OCI-M1 (cell line): ENCODE results near the gene SMPX.
"Not testable (repeated sequence)": the region's sequence is repeated elsewhere in the genome, so short reads cannot be mapped to it uniquely, and the experiment has no call there.

Experiments used
- DNase-seq: peaks from one replicate; lab custom pipeline; 2025; lab: John Stamatoyannopoulos, UW

Gene SMPX

GRCh38 chrX:21757960-21758359 is at the start of gene SMPX:
Gene SMPX, minus strand, starts transcription at chrX:21758116. Its CDS starts 3,826 bp downstream, at chrX:21754290.
- no peak for DNase-seq

- peak; percentile 4 for DNase-seq
Observed at GRCh38 chrX:21806691-21807090, 48.8 kb upstream of the SMPX start.

GRCh38 chrX:21802839-21803238 is 44.9 kb upstream of the SMPX start:
- no peak for DNase-seq

DNA sequence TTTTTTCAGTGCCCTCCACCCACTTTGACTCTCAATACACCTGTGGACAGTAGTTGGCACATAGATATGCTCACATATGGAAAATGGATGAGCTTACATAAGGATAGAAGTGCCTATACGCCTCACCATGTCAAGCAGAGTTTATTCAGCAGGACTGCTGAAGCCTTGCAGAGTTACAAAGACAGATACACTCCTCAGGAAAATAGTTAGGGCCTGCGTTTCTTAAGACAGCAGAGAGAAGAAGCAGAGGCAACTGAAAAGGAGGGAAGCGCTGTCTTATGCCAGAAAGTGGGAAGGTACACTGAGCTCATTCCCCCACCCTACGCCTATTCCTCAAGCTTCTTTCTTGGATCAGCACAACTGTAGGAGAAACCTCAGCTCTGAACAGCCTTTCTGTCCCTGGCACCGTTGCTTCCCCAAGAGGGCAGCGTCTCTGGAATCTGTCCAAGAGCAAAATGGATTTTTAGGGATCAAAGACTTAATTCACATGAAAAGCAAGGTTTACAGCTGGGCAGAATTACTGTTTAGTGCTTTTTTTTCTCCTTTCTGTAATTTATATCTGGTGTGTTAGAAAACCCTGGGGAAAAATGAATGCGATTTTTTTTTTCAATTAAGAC is 44.2 kb upstream of the SMPX start:
- no peak for DNase-seq

DNA sequence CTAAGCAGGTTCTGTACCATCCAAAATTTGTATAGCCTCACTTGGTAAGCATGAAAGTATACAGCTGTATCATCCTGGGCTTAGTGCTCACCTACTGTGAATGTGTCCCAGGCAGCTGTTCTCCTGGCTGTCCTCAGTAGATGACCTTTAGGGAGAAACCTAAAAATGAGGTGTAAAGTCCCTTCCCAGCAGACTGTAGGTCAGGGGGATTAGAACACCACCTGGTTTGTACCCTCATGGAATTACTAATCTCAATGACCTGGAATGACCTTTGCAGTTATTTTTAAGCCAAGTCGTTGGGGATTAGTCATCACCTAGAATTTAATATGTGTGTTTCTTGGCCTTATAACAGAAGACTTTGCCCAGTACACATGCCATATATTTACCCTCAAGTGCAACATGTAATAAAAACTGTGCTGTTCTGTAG is 42.4 kb upstream of the SMPX start:
- no peak for DNase-seq

GRCh38 chrX:21799767-21800166 is 41.9 kb upstream of the SMPX start:
- no peak for DNase-seq

GRCh38 chrX:21798677-21799219 is 40.8 kb upstream of the SMPX start:
- no peak for DNase-seq

DNA sequence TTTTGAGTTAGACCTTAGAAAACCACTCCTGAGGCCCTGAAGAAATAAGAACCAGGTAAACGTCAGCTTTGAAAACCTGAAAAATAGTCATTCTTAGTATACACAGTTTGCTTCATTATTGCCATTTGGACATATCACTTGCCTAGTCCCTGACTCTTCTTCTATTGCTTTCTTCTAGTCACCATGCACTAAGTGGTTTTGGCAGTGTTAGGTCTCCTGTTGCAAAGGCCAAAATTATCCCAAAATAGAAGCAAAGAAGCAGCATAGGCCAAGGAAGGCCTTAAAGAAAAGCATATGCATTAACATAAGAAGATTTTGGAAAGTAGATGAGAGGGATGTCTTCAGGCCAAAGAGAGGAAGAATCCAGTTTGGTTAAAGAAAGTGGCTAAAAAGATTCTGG is 24.1 kb upstream of the SMPX start:
- no peak for DNase-seq

DNA sequence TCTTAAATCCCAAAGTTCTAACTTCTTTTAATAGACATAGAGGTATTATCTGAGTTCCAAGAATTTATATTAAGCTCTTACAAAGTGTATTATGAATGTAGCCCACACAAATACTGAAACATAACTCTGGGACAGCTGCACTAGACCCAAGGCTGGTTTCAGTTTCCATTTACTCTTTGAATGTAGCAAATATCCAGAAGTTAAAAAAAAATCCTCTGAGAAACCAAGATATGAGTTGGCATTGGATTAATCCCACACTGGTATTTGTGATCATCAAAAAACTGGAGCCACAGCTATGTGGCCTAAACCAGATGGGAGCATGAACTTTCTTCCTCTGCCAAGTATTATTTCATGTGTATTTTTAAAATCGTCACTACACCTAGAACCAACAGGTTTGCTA is 23.6 kb upstream of the SMPX start:
- DNase-seq: peak; percentile 35

GRCh38 chrX:21779095-21779494 is 21.2 kb upstream of the SMPX start:
- no peak for DNase-seq

GRCh38 chrX:21778236-21778635 is 20.3 kb upstream of the SMPX start:
- no peak for DNase-seq

- DNase-seq: not testable (repeated sequence)
Observed at GRCh38 chrX:21775128-21775527, 17.2 kb upstream of the SMPX start.

DNA sequence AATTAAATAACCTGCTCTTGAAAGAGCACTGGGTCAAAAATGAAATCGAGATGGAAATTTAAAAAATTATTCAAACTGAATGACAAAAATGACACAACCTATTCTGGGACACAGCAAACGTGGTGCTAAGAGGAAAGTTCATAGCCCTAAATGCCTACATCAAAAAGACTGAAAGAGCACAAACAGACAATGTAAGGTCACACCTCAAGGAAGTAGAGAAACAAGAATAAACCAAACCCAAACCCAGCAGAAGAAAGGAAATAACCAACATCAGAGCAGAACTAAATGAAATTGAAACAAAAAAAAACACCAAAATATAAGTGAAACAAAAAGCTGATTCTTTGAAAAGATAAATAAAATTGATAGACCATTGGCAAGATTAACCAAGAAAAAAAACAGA is 15.1 kb upstream of the SMPX start:
- DNase-seq: not testable (repeated sequence)

DNA sequence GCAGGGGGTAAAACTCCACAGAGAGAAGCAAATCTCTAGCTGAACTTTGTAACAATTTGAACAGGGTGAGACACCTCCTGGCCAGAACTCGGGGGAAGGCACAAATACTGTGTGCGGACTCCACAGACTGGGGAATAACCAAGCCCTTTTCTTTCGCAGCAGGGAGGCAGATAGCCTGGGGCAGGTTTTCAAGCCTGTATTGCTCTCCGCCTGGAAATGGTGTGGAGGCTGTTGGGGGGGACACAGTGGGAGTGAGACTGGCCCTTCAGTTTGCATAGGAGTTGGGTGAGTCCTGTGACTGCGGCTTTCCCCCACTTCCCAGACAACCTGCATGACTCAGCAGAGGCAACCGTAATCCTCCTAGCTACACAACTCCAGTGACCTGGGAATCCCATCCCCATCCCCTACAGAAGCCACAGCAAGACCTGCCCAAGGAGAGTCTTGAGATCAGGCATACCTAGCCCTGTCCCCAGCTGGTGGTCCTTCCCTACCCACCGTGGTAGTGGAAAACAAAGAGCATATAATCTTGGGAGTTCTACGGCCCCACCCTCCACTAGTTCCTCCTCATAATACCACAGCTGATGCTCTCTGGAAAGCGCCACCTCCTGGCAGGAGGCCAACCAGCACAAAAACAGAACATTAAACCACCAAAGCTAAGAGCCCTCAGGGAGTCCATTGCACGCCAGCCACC is 12.9 kb upstream of the SMPX start:
- peak; percentile 1 for DNase-seq

DNA sequence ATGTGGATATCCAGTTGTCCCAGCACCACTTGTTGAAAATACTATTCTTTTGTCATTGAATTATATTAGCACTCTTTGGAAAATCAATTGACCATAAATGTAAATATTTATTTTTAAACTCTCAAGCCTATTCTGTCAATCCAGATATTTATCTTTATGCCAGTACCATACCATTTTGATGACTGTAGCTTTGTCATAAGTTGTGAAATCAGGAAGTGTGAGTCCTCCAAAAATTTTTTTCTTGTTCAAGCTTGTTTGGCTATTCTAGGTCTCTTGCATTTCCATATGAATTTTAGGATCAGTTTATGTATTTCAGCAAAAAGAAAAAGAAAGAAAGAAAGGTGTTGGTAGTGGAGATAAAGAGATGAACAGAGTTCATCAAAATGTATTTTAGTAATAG is 8.2 kb upstream of the SMPX start:
- DNase-seq: no peak

DNA sequence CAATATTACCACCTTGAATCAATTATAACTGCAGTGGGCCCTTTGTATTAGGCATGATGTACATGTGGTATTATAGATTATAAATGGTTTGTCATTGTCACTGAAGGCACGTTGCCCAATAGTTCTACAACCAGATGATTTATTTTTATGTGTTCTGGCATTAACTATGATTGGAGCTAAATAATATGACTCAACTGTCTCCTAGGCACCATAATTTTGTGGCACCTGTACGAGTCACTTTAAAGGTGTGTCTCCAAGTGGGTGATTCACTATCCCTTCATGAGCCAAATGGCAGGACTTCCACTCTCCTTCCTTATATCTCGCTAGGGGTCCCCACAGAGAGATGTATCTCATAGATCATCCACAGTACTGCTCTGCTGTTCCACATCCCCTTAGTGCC is 6.1 kb upstream of the SMPX start:
- no peak for DNase-seq

GRCh38 chrX:21758488-21758887 is 572 bp upstream of the SMPX start:
- DNase-seq: no peak

DNA sequence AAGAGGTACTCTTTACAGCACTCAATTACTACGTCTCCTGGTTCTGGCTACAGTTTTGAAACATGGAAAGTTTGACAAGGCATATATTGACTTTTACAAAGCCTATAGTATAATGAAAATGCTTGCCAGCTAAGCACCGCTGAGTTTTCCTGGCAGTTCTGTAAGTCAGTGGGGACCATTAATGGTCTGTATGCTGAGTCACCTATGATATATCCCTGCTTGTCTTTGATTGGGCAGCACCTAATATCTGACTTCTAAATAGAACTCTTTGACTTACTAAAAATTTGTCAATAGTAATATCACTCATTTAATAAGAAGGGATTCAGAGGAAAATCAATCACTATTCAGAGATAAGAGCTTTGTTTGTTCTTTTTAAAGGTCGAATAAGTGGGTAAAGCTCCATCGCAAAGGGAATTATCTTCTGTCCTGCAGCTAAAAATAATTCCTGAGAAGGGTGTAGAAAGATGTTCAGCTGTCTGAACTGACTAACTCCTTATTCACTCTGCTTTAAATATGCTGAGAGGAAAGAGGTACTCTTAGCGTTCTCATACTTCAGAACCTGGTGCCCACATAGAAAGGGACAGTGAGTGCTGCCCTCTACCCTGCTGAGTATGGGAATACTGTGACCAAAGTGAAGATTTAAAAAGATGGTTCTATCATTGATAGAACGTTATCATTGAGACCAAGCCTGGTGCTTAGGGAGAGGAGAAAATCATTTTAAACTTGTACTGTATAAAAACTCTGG is 959 bp downstream of the SMPX start:
- DNase-seq: no peak

- DNase-seq: no peak
Observed at GRCh38 chrX:21749924-21750323, 8.0 kb downstream of the SMPX start.

GRCh38 chrX:21748235-21748634 is 9.7 kb downstream of the SMPX start:
- no peak for DNase-seq

DNA sequence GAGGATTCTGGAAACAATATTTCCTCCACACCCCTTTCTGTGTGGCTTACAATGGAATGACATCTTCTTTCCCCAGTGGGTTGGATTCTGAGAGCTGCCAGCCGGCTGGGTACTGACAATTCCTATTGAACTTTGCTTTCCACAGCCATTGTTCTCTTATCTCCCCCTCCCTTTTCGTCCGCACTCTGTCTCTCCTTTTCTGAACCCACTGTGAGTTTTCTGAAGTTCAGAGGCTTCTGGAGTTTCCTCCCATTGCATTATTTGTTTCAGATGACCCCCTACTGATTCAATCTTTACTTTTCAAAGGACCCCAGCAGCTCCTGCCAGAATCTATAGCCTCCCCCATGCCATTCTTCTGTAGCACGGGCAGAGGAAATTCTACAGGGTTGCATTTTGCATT is 10.4 kb downstream of the SMPX start:
- no peak for DNase-seq

DNA sequence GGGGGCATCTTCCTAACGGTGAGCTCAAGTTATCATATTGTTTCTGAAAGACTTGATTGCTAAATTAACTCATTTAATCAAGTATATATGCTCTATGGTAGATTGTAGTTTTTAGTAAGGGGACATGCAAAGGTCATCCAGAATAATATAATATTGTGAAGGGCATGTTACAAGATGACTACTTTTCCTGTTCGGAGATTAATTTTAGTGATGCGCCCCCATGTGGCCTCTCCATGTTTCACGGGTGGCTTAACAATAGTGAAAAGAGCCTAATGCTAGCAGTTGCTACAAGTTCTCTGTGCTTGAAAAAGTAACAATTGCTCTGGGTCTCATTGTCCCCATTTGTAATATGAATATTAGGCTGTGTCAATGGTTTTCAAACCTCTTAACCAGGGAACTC is 12.2 kb downstream of the SMPX start:
- peak; percentile 41 for DNase-seq

DNA sequence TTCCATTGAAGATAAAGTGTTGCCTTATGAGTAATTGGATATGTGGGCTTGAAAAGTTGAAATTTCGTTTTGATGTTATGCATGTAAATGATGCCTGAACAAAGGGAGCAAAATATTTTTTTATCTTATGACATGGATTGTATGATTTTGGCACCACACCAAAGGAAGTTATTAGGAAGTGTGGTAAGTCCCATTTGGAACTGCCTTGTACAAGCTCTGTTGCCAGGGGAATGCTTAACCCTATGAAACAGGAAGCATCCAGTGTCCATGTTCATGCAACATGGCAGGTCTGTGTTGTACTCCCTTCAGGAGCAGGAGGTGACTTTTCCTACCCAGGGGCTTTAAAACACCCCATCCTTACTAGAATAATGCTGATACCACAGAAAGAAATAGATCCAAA is 13.2 kb downstream of the SMPX start:
- no peak for DNase-seq
